Aorta (tissue), 5 donors: ENCODE data around the gene MRPL24. TPM values are rescaled to one million over a fixed set of nuclear protein-coding genes. Genes with fewer than 3 reads are reported as not detected.
A peak's percentile ranks its signal among the peaks of the same experiment; 100 is the strongest.
"Not testable (repeated sequence)": the region's sequence is repeated elsewhere in the genome, so short reads cannot be mapped to it uniquely, and the experiment has no call there.

ENCODE experiments used
- ATAC-seq: fragments of 200-7000 bp; cut with Tn5 transposase; one replicate; pipeline ENCODE4 v1.9.1; 2022; ENCODE audit warnings: moderate library complexity; ENCODE audit not compliant: low FRiP score
- DNase-seq, 2 donors: peaks; one replicate each; pipeline ENCODE4 v3.0.0-alpha.2; 2020
- H3K27ac ChIP-seq, 2 donors: one replicate each; pipeline ENCODE4 v1.5.1; 2013; ENCODE audit warnings: low read length in 2 of 2, mild to moderate bottlenecking in 2 of 2, moderate library complexity in 2 of 2, control low read depth in 1 of 2, inconsistent platforms in 1 of 2, low read depth in 1 of 2
- H3K27me3 ChIP-seq, 2 donors: one replicate each; pipeline ENCODE4 v1.6.1; 2013; ENCODE audit warnings: control low read depth in 1 of 2, low read length in 1 of 2, mild to moderate bottlenecking in 1 of 2, moderate library complexity in 1 of 2; ENCODE audit not compliant: insufficient read depth in 2 of 2, control insufficient read depth in 1 of 2
- H3K36me3 ChIP-seq, 2 donors: one replicate each; pipeline ENCODE4 v1.6.1; 2013; ENCODE audit warnings: control low read depth in 1 of 2, low read length in 1 of 2, mild to moderate bottlenecking in 1 of 2; ENCODE audit not compliant: insufficient read depth in 2 of 2, control insufficient read depth in 1 of 2
- H3K4me1 ChIP-seq, 2 donors: one replicate each; pipeline ENCODE4 v1.6.1; 2013; ENCODE audit warnings: low read length in 2 of 2, control low read depth in 1 of 2, mild to moderate bottlenecking in 1 of 2, moderate library complexity in 1 of 2; ENCODE audit not compliant: insufficient read depth in 2 of 2, control insufficient read depth in 1 of 2
- H3K4me3 ChIP-seq, 2 donors: one replicate each; pipeline ENCODE4 v1.5.1; 2013; ENCODE audit warnings: low read length in 2 of 2, control low read depth in 1 of 2, mild to moderate bottlenecking in 1 of 2
- H3K9me3 ChIP-seq: one replicate; pipeline ENCODE4 v1.6.1; 2013; ENCODE audit warnings: mild to moderate bottlenecking, low read length; ENCODE audit not compliant: control insufficient read depth
- WGBS, 2 donors: extraction: QIAGEN DNeasy Blood & Tissue Kit; methylation state at CpG; one replicate each; pipeline ENCODE4 v1.1.7; 2013; 5-methylcytosine and 5-hydroxymethylcytosine counted together
- intact Hi-C, 2 donors: fragments of 100-400 bp; cut with DNase I; formaldehyde crosslinking; loops; one replicate each; pipeline versions ENCODE4 v1.14.2 to v1.15.0; 2022
- polyA plus RNA-seq, 2 donors: library from polyadenylated mRNA; stranded (reverse); fragments of 200-250 nt; gene quantifications; one replicate each; pipeline ENCODE4 v1.2.3, GENCODE V29; 2013
- total RNA-seq, 2 donors: library from RNA; stranded (reverse); fragmentation: NEBNext Ultra II Directional; extraction: Animal tissue kit (Norgen Biotek cat#: 25700); gene quantifications; one replicate each; pipeline ENCODE4 v1.2.1, GENCODE V29; 2021
- donor health status: healthy with polysubstance abuse.
- donor health status: Bipolar disorder and iron deficiency.
- donor health status: DM: no; HTN: no; CAD: no.
- donor health status: DM: no; HTN: no; CAD: no.
- donor health status: DM: yes; HTN: yes; CAD: no.

The MRPL24 gene
- total and polyA plus RNA-seq, 4 donors, result 44.0 to 73.1 (median 57.3) TPM

DNA sequence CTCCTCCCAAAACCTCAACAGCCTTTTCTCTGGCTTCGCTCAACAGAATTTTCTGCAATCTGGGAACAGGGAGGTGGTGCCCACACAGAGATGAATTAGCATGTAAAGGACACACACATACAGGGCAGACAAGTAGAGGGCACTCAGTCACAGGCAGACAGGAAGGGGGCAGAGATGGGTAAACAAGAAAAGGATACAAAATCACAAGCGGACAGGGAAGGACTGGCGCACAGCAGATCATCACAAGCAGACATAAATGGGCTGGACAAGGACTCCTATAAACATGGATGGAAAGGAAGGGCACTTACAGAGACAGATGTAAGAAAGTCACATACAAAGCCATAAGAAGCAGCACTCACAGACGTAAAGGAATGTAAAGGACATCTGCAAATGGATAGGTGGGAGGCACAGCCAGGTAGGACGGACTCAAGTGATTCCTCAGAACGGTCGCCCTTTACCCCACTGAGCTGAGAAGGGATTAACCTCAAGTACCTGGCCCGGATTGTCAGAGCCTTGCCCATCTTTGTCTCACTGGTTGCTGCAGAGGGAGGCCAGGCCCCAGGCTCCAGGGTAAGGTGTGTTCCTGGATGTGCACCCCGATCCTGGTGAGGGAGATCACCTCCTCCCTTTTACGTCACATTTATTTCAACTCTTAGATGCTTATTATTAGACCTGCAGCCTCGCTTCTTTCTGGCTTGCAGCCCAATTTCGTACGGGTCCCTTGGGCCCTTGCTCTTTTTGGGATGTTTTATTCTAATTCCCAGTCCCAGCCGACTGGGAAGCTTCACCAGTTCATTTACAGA is 25.6 kb upstream of the MRPL24 start:
- peak overlapping the region in 1 of 2 donors; percentile 53 for H3K27ac ChIP-seq
- H3K36me3 ChIP-seq, result no peaks in the 10 kb centered on the region
- H3K27me3 ChIP-seq, result no peaks in the 10 kb centered on the region
- ATAC-seq (peak; percentile 9), DNase-seq (no peak)
- intact Hi-C loops, result loop anchor here (1.0 to 10.0 kb wide), 5 partner anchors 14 to 82 kb away; partner anchors contain the start of genes HDGF (in 1 of the 2), ISG20L2 (in 1 of the 2), METTL25B (in 1 of the 2) and MRPL24 (in 1 of the 2)
- peak overlapping the region; percentile 53 to 74 for H3K4me3 ChIP-seq
- WGBS, 2 donors, result 7% methylated on average over 14 of the region's 14 CpGs
- H3K4me1 ChIP-seq, result peaks cover 2 to 3% of the 10 kb centered on the region in 2 donors
- H3K9me3 ChIP-seq, result no peaks in the 10 kb centered on the region

DNA sequence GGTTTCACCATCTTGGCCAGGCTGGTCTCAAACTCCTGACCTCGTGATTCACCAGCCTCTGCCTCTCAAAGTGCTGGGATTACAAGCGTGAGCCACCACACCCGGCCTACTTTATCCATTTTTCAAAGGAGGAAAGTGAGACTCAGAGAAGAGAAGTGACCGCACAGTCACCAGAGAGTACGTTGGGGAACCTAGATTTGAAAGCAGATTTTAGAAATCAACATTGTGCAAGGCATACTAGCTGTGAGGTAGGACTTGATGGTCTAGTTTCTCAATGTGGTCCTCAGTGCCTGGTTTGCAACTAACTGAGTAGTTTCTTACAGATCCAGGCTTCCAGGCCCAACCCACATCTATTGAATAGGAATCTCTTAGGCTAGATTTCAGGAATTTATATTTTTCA is 24.8 kb upstream of the MRPL24 start:
- Histone ChIP-seq H3K4me3 (no peak overlapping the region), H3K4me1 (peaks cover 2 to 3% of the 10 kb centered on the region in 2 donors), H3K27me3 (no peaks in the 10 kb centered on the region), H3K27ac (no peak overlapping the region), H3K36me3 (no peaks in the 10 kb centered on the region), H3K9me3 (no peaks in the 10 kb centered on the region)
- DNase-seq, result no peak
- WGBS, 2 donors, result 94 to 97% methylated on average over 5 of the region's 5 CpGs
- intact Hi-C loops, result loop anchor here (1.0 to 10.0 kb wide), 4 partner anchors 13 to 81 kb away; partner anchors contain the start of genes HDGF (in 1 of the 2), ISG20L2 (in 1 of the 2) and METTL25B (in 1 of the 2)
- no peak for ATAC-seq

DNA sequence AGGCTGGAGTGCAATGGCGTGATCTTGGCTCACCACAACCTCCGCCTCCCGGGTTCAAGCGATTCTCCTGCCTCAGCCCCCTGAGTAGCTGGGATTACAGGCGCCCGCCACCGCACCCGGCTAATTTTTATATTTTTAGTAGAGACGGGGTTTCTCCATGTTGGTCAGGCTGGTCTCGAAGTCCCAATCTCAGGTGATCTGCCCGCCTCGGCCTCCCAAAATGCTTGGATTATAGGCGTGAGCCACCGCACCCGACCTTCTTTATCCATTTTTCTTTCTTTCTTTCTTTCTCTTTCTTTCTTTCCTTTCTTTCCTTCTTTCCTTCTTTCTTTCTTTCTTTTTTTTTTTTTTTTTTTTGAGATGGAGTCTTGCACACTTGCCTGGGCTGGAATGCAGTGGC is 24.2 kb upstream of the MRPL24 start:
- not testable (repeated sequence) for ATAC-seq, H3K36me3 ChIP-seq, H3K4me1 ChIP-seq, H3K4me3 ChIP-seq, H3K27ac ChIP-seq, H3K27me3 ChIP-seq, DNase-seq, H3K9me3 ChIP-seq
- 94 to 95% methylated on average over 15 of the region's 15 CpGs for WGBS, 2 donors
- intact Hi-C loops, result loop anchor here (5.0 to 10.0 kb wide), 2 partner anchors 38 to 80 kb away; partner anchors contain the start of genes ISG20L2 (in 1 of the 2) and METTL25B (in 1 of the 2)

GRCh38 chr1:156760796-156761104 is 19.9 kb upstream of the MRPL24 start:
- Histone ChIP-seq H3K36me3 (no peaks in the 10 kb centered on the region), H3K4me3 (no peak overlapping the region), H3K27me3 (no peaks in the 10 kb centered on the region), H3K9me3 (no peaks in the 10 kb centered on the region), H3K4me1 (peaks cover 0 to 2% of the 10 kb centered on the region in 2 donors), H3K27ac (no peak overlapping the region)
- whole genome bisulfite sequencing, 2 donors, result 76% methylated on average over 4 of the region's 4 CpGs
- no peak for DNase-seq
- intact Hi-C loops, result loop anchor here in 1 of 2 donors (10.0 kb wide), 1 partner anchor 76 kb away; no protein-coding TSS in a partner anchor
- no peak for ATAC-seq

DNA sequence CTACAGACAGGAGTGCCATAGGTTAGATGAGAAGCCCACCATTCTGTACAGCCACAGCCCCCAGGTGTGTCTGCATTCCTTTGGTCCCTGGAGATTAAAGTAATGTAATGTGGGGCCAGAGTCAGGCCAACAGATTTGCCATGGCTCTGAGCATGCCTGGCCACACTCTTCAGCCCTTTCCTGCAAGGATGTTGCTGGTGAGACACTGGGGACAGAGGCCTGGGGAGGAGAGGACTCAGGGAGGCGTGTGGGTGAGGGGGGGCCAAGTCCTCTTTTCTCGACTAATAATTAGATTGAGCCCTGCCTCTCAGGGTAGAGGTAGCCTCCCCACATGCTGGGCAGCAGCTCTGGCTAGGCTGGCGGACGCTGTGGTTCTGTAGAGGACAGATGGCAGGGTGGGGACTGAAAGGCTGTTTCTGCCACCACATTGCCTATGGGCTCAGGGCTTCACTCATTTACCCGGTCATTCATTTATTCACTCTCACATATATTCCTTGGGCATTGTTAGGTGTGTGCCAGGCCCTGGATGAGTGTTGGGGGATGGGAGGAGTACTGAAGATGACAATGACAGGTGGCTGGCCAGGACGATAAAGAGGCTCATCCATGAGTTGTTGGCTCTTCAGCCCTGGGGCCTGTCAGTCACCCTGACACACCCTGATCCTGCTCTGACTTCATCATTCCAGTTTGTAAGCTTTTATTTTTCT is 19.4 kb upstream of the MRPL24 start:
- Histone ChIP-seq H3K36me3 (no peaks in the 10 kb centered on the region), H3K27ac (no peak overlapping the region), H3K9me3 (no peaks in the 10 kb centered on the region), H3K27me3 (no peaks in the 10 kb centered on the region), H3K4me1 (peaks cover 0 to 2% of the 10 kb centered on the region in 2 donors), H3K4me3 (no peak overlapping the region)
- 51 to 54% methylated on average over 6 of the region's 6 CpGs for WGBS, 2 donors
- no peak for DNase-seq
- intact Hi-C loops, result loop anchor here in 1 of 2 donors (10.0 kb wide), 1 partner anchor 75 kb away; no protein-coding TSS in a partner anchor
- ATAC-seq, result no peak

- intact Hi-C loops, H3K36me3 ChIP-seq: not testable (repeated sequence)
These were observed 16.8 kb upstream of the MRPL24 start for GRCh38 chr1:156757572-156758253.

GRCh38 chr1:156756355-156756754 is 15.5 kb upstream of the MRPL24 start:
- Histone ChIP-seq H3K4me1 (peaks cover 0 to 2% of the 10 kb centered on the region in 2 donors), H3K9me3 (no peaks in the 10 kb centered on the region), H3K4me3 (no peak overlapping the region), H3K27ac (no peak overlapping the region), H3K36me3 (no peaks in the 10 kb centered on the region), H3K27me3 (no peaks in the 10 kb centered on the region)
- no peak for DNase-seq
- no peak for ATAC-seq
- WGBS, 2 donors, result 88 to 89% methylated on average over 1 of the region's 1 CpG
- intact Hi-C loops, result no loop called here

More at GRCh38 chr1:156757572-156758253, 16.8 kb upstream of the MRPL24 start:
- not testable (repeated sequence) for H3K27ac ChIP-seq, H3K27me3 ChIP-seq, H3K9me3 ChIP-seq, DNase-seq, H3K4me1 ChIP-seq, ATAC-seq, H3K4me3 ChIP-seq
- WGBS, 2 donors, result 90 to 97% methylated on average over 10 of the region's 10 CpGs

DNA sequence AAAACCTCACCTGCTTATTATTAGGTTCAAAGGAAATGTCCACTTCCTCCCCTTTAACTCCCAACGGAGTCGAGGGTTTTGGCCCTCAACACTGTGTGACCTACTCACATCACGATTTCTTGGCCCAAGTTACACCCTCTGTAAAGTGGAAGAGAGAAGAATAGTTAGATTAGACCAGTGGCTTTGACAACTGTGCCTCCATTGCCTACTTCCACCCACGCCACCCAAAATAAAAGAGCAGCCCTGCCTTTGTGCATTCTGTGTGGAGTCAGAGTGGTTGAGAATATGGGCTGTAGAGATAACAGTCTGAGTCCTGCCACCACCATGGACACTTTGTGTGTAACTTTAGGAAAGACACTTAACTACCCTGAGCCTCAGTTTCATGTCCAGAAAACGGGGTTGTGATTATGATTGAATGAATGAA is 14.7 kb upstream of the MRPL24 start:
- intact Hi-C loops, result no loop called here
- Histone ChIP-seq H3K36me3 (no peaks in the 10 kb centered on the region), H3K4me3 (no peak overlapping the region), H3K9me3 (no peaks in the 10 kb centered on the region), H3K27ac (no peak overlapping the region), H3K4me1 (peaks cover 0 to 2% of the 10 kb centered on the region in 2 donors), H3K27me3 (no peaks in the 10 kb centered on the region)
- WGBS, 2 donors, result 47 to 48% methylated on average over 5 of the region's 5 CpGs
- ATAC-seq (no peak), DNase-seq (no peak)
